NCI-H1694 (cell line): Measurements from ENCODE around the gene CABLES1.
"Not testable (repeated sequence)": the region's sequence is repeated elsewhere in the genome, so short reads cannot be mapped to it uniquely, and the experiment has no call there.

ENCODE experiments used
- DNase-seq: peaks from one replicate; lab custom pipeline; 2025; lab: John Stamatoyannopoulos, UW

Gene CABLES1

GRCh38 chr18:23266717-23267446 is 131.6 kb downstream of the CABLES1 start:
- no peak for DNase-seq

GRCh38 chr18:23267447-23267776 is 132.1 kb downstream of the CABLES1 start:
- DNase-seq, result no peak

DNA sequence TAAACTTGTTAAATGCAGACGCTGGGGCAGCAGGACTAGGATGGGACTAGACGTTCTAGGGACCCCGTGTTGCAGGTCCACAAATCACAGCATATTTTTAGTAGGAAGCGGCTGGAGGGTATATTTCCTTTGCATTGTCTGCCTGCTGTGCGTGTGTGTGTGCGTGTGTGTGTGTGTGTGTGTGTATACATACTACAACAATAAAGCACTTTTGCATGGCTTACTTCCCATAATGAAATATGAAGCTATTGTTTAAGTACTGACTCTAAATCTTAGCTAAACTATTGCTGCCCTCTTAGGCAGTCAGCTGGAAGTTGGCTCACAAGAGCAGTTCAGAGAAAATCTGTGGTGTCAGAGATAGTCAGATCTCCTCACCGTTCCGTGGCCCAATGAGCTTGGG is 133.4 kb downstream of the CABLES1 start:
- no peak for DNase-seq

GRCh38 chr18:23269068-23269467 is 133.8 kb downstream of the CABLES1 start:
- not testable (repeated sequence) for DNase-seq

GRCh38 chr18:23269928-23270327 is 134.6 kb downstream of the CABLES1 start:
- DNase-seq, result no peak

DNA sequence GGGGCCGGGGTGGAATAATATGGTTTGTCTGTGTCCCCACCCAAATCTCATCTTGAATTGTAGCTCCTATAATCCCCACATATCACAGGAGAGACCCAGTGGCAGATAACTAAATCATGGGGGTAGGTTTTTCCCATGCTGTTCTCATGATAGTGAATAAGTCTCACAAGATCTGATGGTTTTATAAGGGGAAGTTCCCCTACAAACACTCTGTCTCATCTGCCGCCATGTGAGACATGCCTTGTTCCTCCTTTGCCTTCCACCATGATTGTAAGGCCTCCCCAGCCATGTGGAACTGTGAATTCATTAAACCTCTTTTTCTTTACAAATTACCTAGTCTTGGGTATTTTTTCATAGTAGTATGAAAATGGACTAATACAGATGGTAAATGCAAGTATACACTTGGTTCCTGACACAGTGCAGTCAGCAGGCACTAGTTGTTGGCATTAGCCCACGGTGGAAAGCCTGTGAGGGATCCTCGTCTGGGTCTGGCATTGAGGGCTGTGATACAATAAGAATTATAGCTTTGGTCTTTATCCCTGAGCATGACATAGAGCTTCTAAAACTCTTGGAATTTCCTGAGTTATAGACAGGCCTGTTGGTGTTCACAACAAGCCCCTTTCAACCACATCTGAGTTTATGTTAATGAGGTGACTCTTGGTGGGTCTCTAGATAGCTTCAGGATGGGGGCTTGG is 135.8 kb downstream of the CABLES1 start:
- DNase-seq, result no peak

GRCh38 chr18:23272498-23273232 is 137.4 kb downstream of the CABLES1 start:
- no peak for DNase-seq

DNA sequence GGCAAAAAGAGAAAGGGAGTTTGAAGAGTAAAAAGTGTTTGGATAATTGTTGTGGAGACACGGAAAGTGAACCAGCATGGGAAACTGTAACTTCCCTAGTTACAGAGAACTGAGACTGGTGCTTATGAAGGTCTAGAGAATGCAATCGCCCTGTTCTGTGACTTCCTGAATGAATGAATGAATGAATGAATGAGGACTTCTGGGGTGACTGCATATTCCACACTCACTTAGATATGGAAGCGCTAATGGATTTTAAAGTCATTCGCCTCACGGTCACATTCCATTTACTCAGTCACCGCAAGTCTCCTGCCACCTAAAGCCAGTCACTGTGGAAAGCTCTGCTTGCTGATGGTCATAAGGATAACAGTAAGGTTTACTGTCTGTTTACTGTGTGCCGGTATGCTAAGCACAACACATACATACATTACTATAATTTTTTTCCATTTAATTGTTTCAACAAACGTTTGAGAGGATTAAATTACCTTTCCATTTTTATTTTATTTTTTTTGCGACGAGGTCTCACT is 138.2 kb downstream of the CABLES1 start:
- no peak for DNase-seq

GRCh38 chr18:23274638-23275482 is 139.6 kb downstream of the CABLES1 start:
- DNase-seq, result no peak

GRCh38 chr18:23276451-23276850 is 141.2 kb downstream of the CABLES1 start:
- DNase-seq, result no peak

- DNase-seq, result no peak
These were observed 142.1 kb downstream of the CABLES1 start for GRCh38 chr18:23277399-23277798.

DNA sequence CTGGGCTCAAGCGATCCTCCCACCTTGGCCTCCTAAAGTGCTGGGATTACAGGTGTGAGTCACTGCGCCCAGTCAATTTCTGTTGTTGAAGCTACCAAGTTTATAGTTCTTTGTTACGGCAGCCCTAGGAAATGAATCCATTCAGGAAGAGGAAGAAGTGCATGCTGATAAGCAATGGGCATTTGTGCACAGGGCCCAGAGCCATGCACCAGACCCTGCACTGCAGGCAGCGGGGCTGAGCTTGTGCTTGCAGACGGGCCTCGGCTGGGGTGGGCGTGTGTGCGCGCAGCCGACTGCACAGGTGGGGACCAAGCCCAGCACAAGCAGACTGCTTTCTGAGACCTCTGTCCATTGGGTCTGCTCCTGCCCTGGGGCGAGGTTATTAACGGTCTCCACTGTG is 144.6 kb downstream of the CABLES1 start:
- no peak for DNase-seq

DNA sequence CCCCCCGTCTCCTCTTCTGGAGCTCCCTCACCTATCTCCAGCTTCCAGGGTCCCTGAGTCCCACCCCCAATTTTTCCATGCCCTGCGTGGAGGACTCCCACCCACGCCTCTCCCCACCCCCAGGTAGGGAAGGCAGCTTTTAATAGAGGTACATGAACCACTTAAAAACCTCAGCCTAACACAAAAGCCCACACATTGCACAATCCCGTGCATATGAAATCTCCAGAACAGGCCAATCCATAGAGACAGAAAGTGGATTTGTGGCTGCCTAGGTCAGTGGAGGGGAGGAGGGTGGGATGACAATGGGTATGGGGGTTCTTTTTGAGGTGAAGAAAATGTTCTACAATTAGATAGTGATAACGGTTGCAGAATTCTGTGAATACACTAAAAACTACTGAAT is 145.6 kb downstream of the CABLES1 start:
- no peak for DNase-seq

DNA sequence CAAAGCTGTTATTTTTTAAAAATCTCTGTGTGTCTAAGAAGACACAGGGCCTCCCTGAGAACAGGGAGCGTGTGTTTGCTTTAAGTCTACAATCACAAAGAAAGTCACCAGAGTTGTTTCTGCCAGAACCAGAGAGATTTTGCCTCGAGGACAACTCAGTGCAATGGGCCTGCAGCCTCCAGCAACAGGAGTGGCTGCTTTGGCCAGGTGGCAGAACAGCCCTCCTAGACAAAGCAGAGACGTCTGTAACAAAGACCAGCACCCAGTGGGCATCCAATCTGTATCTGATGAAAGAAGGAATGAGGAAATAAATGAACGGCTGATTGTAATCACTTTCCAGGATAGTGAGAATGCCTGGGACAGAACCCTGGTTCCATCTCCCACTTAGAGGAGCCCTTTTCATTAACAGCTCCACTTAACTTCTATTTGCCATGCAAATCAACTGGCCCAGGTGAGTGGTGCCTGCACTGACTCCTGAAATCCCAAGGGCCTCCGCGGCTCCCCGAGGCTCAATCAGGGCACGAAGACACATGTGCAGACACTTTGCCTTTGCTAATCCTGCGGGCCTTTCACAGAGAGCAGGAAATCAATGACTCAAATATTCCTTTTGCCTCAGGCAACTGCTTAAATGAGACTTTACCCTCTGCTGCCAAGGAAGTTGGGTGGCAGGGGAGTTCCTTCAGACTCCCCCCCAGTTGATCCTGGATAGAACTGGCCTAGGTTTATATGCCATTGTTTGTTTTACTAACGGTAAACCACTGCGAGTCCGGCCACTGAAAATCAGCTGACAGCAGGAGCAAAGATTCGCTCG is 146.5 kb downstream of the CABLES1 start:
- DNase-seq, result no peak

DNA sequence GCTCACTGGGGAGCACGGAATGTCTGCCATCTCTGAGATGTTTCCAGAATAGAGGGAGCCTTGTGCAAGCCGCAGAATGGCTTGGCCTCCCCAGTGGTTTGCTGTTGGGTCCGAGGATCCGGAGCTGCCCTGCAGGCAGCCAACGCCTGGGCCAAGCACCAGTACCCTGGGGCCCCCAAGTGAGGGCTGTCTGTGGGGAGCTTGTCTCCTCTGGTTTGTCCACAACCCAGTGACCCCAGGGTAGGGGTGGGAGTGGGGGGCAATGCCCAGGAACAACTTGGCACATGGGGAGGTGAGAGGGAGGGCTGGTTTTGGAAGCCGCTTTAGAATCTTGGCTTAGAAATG is 147.1 kb downstream of the CABLES1 start:
- no peak for DNase-seq

GRCh38 chr18:23283916-23284430 is 148.7 kb downstream of the CABLES1 start:
- no peak for DNase-seq

GRCh38 chr18:23284629-23285028 is 149.3 kb downstream of the CABLES1 start:
- no peak for DNase-seq

DNA sequence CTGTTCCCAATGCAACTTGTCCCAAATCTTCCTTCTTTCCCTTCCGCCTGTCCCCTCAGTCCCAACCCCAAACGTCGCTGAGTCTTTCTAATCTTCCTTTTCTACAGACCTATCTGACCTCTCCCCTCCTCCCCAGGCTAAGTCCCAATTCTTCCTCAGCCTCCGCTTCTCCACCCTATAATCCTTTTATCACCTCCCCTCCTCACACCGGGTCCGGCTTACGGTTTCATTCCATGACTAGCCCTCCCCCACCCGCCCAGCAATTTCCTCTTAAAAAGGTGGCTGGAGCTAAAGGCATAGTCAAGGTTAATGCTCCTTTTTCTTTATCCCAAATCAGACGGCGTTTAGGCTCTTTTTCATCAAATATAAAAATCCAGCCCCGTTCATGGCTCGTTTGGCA is 150.3 kb downstream of the CABLES1 start:
- DNase-seq, result not testable (repeated sequence)

GRCh38 chr18:23291456-23292205 is 156.3 kb downstream of the CABLES1 start:
- DNase-seq, result no peak

DNA sequence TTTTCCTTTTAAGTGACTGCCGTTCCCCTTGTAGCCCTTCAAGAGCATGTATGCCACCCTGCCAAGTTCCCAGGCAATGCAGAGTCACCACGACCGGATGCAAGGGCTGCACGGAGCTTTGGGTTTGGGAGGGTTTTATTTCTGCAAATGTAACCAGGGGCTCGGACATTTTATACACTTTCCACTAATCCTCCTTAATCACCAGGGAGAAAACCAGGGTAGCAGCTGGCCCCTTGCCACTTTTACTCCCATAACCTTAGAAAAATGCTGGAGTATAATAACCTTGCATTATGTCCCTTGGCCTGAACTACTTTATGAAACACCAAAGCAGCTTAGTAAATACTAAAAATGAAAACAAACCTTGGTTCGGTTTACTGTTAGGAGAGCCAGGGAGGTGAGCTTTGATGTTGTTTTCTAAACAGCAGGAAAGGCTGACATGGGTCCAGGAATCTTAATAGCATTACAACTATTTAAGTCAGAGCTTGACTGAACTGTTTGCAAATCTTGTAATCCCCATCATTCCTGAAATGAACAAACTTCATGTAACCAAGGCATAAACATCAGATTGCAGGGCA is 165.0 kb downstream of the CABLES1 start:
- no peak for DNase-seq
